Measurements from ENCODE around the gene SUFU.
"Not testable (repeated sequence)": the region's sequence is repeated elsewhere in the genome, so short reads cannot be mapped to it uniquely, and the experiment has no call there.

Gene SUFU

DNA sequence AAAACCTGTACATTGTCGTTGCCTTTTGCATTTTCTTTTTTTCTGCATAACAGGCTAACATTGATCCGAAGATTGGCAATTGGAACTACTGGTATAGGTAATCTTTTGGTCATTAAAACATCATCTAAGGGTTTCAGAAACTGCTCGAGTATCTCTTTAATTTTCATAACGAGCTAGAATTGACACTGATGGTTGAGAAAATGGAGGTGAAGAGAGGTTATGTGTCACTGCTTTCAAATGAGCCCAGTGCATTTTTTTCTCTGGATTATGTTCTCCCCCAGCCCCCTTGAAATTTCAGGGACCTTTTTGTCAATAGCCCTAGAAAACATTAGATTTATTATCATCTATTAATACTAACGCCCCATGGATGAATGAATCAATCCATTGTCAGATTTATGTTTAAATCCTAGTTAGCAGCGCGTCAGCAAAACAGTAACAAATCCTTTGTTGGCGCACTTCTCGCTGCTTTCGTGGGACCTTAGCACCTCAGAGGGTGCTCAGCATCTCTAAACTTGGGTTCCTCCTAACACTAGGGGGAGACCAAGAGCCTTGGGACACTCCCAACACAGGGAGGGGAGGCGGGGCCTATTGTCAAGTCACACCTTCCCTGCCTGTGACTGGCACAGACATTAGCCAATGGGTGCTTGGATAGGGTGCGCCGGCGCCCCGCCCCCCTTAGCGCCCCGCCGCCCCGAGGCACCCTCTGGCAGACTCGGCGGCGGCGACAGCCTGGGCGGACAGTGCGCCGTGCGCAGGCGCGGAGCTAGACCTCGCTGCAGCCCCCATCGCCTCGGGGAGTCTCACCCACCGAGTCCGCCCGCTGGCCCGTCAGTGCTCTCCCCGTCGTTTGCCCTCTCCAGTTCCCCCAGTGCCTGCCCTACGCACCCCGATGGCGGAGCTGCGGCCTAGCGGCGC lies at the start of gene SUFU:
TSS of gene SUFU (plus strand) at position 709 of the 915 bp plus-strand sequence. CDS start at position 890, 181 bp downstream.
- peak; percentile 98 for DNase-seq

DNA sequence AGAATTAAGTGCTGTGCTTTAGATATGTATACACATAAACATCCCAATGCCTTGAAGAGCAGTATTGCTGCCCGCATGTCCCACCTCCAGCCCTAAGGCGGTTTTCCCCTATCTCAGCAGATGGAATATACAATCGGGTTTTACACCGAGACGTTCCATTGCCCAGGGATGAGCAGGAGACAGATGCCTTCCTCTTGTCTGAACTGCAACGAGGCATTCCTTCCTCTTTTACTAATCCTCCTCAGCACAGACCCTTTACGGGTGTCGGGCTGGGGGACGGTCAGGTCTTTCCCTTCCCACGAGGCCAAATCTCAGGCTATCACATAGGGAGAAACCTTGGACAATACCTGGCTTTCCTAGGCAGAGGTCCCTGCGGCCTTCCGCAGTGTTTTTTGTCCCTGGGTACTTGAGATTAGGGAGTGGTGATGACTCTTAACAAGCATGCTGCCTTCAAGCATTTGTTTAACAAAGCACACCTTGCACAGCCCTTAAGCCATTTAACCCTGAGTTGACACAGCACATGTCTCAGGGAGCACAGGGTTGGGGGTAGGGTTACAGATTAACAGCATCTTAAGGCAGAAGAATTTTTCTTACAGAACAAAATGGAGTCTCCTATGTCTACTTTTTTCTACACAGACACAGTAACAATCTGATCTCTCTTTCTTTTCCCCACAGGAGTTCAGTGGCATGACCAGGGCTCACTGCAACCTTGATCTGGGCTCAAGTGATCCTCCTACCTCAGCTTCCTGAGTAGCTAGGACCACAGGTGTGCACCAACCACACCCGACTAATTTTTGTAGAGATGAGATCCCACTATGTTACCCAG lies 48.9 kb upstream of the SUFU start:
- DNase-seq: not testable (repeated sequence)

DNA sequence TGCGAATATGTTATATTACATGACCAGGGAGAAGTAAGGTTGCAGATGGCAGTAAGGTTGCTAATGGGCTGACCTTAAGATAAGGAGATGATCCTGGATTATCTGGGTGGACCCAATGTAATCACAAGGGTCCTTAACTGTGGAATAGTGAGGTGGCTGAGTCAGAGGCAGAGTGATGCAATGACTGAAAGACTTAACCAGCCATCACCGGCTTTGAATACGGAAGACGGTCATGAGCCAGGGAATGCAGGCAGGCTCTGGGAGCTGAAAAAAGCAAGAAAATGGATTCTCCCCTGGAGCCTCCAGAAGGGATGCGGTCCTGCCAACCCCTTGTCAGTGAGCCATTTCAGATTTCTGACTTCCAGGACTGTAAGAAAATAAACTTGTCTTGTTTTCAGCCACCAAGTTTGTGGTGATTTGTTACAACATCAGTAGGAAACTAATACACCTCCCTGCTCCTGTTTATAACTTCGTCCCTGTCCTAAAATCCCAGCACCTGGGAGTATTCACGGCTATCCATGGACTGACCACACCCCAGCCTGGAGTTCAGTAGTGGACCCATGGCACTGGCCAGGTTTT lies 47.8 kb upstream of the SUFU start:
- no peak for DNase-seq

DNA sequence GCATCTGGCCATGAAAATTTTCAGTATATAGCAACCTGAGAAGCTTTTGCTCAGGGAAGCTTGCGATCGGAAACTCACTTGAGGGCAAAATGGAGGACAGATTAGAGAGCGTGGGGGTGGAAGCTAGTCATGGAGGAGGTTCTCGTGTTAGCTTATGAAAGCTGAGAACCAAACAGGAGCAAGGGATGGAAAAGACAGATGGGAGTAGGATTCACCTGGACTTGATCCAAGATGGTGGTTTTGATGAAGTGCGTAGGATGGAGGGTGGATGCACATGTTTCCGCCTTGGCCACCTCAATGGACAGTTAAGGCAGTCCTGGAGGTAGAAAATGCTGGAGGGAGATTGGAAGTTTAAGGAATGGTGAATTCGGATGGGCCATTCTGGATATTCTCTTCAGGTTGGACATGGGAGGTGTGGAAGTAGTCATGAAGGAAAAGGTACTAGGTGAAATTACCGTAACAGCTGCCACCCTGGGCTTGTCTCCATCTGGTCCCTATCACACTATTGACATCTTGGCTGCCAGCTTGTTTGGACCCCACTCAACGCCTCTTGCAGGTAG lies 46.1 kb upstream of the SUFU start:
- DNase-seq: no peak

DNA sequence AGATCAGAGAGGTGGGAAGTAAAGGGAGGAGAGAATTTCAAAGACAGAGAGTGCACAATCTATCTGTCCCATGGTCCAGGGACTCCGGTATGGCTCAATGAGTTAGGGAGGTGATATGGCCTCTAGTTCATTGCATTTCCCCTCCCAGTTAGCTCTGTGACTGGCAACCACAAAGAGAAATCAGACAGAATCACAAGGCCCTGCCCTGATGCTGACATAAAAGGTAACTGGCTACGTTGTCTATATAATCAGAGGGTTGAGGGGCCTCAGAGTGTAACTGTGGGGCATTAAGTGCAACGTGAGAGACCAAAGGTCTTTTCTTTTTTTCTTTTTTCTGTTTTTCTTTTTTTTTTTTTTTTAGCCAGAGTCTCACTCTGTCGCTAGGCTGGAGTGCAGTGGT lies 45.1 kb upstream of the SUFU start:
- no peak for DNase-seq

DNA sequence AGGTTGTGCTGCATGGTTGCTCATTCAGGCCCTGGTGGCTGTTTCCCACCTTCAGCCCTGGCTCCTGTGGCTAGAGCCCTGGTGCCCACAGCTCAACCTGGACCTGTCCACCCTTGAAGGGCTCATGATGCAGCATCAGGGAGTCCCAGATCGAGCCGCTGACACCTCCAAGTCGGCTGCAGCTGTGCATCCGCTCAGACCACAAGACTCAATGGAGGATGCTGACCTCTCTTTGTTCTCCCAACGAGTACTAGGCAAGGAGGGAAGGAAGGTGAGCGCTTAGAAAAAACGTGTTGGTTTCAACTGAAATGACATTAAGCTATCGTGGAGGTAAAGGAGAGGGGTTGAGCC lies 43.0 kb upstream of the SUFU start:
- no peak for DNase-seq

DNA sequence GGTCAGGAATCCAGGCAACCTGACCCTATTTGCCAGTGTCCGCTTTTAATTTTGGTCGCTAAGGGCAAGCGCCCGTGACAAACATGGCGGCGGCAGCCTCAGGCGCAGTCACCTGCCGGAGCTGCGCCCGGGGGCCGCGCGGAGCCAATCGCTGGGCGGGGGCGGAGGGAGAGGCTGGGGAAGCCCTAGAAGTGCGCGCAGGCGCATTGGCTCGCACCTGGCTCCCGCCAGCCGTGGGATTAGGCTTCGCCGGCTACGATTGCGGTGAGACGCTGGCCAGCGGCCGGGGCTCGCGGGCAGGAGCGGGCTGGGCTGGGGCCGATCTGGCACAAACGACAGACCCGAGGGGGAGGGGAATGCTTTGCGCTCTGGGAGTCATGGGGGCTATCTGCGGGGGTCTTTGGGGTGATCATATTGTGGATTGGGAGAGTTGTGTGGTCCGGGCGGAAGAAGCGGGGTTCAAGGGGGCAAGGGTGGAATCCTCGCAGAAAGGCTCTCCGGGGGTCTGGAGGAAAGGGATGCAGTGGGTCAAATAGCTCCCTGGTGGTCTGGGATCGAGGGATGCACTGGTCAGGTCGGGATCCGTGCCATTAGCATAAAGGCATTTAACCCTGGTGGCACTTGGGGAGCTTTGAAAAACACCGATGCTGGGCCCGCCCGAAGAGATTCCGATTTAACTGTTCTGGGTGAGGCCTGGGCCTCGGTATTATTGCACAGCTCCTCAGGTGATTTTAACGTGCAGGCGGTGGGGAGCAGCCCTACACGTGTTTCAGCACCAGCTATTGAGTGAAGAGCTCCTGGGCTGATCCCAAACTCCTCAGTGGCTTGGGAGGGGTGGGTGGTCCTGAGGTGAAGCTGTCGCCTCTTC lies 42.4 kb upstream of the SUFU start:
- peak; percentile 87 for DNase-seq

DNA sequence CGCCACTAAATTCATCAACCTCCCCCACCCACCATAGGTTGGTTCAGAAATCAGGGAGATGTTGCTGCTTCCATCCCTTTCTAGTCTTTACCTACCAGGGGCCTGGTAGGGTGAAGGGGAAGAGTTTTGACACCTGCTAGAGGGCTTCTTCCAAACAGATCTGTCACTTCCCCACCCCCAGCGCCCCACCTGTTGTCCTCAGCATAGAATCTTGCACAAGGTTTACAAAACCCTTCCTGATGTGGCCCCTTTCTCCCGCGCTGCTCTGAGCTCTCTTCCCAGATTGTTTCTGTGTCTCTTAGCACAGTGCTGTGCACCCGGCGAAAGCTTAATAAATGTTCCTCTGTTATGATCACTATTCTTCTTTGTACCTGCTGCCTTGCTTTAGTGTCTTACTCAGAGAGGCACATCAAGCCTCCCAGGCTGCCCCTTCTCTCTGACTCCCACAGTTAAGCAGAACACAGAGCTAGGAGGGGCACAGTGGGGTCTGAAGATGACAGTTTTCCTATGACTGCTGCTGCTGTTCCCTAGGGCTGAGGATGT lies 41.2 kb upstream of the SUFU start:
- DNase-seq: no peak

DNA sequence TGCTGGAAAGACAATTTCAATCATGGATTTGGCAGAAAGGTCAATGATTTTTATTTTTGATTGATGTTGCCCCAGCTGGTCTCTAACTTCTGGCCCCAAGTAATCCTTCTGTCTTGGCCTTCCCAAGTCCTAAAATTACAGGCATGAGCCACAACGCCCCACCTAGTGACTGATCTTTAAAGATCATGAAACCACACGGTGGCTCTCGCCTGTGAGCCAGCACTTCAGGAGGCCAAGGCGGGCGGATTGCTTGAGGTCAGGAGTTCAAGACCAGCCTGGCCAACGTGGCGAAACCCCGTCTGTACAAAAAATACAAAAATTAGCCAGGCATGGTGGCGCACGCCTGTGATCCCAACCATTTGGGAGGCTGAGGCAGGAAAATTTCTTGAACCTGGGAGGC lies 39.8 kb upstream of the SUFU start:
- no peak for DNase-seq

DNA sequence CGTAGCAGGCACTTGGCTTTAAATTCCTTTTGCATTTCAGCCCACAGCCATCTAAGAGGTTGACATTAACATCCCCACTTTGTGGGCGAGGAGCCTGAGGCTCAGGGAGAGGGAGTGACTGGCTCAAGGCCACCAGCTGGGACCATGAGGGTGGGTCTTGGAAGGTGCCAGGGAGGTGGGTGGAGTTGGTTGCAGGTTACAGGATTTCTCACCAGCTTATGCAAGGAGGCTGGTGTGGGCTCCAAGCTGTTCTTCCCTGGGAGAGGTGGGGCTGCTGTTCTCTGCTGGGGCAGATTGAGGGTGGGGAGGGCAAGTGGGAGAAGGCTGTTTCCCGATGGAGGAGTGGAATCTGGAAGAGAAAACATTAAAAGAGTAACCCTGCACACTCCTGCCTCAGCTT lies 38.3 kb upstream of the SUFU start:
- DNase-seq: no peak

DNA sequence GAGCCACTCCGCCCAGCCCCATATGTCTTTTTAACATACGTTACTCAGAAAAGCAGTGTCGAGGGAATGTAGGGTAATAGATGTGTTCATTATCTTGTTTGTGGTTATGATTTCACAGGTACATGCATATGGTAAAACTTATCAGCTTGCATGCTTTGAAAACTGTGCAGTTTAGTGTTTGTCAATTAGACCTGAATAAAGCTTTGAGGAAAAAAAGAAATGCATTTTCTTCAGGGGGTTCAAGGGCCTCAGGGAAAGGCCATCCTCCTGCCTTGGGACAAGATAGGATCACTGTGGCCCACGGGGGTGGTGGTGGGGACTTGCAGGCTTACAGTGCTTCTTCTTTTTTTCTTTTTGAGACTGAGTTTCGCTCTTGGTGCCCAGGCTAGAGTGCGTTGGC lies 36.5 kb upstream of the SUFU start:
- no peak for DNase-seq

DNA sequence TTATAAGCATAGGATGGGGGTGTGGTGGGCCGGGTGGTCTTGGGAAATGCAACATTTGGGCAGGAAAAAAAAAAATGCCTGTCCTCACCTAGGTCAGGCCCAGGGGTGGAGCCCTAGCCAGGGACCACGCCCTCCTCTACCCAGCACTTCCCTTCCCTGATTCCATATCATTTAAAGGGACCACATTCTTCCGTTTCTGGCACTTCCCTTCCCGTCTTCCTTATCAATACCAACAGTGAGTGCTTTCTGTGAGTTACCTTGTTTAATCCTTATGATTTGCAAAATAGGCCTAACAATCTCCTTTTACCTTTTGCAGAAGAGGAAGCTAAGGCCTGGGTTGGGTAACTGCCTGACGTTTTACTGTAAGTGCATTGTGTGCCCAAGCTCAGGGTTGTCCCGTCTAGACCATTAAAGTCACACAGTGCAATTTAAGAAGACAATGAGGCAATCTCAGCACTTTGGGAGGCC lies 35.8 kb upstream of the SUFU start:
- DNase-seq: no peak

DNA sequence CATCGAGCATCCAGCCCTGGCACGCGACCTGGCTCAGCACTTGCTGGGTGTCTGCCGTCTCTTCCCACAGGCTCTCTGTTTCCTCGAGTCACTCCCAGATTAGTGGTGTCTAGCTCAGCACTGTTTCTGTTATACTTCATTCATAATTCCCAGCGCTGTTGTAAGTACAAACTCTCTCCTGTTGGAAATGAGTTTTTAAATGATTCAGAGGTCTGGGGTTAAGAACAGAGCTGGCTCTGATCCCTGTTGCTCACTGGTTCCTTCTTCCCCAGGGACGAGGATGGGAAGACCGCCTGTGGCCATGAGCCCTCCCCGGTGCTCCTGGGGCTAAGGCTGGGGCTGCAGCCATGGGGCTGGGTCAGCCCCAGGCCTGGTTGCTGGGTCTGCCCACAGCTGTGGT lies 35.1 kb upstream of the SUFU start:
- DNase-seq: no peak

DNA sequence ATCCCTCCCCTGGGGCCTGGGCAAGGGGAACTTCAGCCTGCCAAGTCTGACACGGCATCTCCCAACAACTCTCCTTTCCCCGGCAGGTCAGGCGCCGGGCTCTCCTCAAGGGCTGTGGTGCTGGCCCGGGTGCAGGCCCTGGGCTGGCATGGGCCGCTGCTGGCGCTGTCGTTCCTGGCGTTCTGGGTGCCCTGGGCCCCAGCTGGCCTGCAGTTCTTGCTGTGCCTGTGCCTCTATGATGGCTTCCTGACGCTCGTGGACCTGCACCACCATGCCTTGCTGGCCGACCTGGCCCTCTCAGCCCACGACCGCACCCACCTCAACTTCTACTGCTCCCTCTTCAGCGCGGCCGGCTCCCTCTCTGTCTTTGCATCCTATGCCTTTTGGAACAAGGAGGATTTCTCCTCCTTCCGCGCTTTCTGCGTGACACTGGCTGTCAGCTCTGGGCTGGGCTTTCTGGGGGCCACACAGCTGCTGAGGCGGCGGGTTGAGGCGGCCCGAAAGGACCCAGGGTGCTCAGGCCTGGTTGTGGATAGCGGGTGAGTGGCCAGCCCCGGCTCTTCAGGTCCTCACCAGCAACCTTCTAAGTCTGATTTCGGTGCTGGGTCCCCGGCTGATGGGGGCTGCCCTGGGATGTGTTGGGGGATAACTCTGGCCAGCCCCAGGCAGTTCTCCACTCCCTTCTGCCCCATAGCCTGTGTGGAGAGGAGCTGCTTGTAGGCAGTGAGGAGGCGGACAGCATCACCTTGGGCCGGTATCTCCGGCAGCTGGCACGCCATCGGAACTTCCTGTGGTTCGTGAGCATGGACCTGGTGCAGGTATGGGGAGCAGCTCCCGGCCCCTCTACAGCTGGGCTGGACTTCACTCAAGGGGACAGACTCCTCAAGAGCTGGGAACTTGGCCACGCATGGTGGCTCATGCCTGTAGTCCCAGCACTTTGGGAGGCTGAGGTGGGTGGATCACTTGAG lies 32.9 kb upstream of the SUFU start:
- DNase-seq: no peak

DNA sequence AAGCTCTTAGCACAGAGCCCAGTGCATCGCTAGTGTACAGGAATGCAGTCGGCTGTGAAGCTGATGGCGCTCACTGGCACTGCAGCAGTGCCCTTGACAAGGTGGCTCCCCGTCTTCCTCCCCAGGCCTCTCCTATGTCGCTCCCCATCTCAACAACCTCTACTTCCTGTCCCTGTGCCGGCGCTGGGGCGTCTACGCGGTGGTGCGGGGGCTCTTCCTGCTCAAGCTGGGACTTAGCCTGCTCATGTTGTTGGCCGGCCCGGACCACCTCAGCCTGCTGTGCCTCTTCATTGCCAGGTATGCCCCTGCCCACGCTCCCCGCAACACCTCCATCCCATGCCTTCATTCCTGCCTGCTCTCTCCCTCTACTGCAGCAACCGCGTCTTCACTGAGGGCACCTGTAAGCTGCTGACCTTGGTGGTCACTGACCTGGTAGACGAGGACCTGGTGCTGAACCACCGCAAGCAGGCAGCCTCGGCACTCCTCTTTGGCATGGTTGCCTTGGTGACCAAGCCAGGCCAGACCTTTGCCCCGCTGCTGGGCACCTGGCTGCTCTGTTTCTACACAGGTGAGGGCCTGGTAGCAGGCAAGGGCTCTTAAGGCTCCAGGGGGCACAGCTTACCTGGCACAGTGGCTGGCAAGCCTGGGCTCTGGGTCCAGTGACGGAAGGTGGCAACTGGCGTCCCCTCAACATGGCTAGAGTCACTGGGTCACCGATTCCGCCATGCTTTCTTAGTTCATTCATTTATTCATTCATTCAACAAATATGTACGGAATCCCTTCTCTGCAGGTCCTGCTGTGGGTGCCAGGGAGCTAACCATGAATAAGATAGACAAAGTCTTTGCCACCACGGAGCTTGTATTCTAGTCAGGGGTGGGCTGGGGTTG lies 30.1 kb upstream of the SUFU start:
- no peak for DNase-seq

DNA sequence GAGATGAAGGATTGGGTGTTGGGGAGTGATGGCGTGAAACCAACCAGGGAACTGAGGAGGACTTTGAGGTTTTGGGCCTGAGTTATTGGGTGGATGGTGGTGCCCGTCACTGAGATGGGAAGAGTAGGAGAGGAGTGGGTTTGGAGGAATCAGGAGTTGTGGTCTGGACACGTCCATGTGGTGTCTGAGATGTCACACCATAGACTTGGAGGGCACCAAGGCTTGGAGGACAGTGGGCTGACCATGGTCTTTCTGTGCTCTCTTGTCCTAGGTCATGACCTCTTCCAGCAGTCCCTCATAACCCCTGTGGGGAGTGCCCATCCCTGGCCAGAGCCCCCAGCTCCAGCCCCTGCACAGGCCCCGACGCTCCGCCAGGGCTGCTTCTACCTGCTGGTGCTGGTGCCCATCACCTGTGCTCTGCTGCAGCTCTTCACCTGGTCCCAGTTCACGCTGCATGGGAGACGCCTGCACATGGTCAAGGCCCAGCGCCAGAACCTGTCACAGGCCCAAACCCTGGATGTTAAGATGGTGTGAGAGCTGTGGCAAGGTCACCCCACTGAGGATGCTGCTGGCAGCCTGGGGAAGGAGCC lies 28.2 kb upstream of the SUFU start:
- DNase-seq: no peak

DNA sequence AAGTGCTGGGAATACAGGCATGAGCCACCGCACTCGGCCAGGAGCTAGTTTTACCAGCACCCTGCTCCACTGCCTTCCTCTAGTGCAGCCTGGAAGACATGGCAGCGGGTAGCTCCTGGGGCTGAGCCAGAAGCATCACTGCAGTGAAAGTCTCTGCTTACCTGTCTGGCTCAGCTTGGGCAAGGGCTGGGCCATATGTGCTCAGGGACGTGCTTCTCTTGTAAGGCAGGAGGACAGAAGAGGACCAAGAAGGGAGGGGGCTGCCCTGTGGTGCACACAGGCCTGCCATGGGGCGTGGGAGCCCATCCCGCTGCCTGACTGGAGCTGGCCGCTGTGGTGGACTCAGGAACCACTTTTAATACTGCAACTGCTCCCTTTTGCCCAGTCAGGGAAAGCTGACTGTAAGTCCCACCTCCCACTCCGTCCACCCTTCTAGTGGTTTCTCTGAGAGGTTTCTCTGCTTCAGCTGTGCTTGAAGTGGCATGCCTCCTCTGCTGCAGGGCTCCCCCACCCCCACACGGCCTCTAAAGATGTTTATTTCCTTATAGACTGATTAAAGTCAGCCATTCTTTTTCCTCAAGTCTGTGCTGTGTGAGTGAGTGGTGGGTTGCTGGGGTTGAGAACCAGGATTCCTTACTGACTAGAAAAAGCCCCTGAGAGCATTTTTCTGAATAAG lies 27.2 kb upstream of the SUFU start:
- DNase-seq: no peak

DNA sequence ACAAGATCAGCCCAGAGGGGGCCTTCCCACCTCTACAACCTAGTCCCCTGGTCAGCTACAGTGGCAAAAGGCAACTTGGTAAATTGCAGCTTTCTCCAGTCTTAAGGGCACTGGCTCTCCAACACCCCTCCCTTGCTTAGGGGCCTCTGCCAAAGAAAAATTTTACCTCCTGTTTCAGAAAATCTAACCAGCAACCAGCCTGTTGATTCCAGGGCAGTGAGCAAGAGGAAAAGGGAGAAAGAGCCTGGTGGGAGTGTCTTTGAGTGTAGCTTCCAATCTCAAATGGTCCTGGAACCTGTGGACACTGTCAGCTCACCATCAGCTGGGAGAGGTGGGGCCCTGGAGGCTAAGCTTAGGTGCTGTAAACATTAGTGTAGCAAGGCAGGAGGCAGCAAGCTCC lies 24.1 kb upstream of the SUFU start:
- DNase-seq: no peak

DNA sequence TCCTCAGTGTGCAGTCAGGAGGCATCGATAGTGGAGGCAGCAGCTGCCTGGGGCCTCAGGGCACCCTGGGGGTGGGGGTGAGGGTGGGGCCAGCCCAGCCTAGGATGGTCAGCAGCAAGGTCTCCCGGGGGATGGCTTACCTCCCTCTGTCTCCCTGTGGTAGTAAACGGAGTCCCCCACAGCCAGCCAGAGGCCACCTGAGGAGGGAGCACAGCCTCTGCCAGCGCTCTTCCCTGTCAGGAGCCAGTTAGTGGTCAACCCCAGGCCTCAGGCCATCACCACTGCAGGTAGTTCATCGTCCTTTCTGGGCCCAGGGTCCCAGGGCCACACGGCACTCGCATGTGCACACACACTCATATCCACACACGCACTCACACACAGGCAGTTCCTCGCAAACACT lies 23.4 kb upstream of the SUFU start:
- DNase-seq: no peak
